ENCODE measurements around the gene EDRF1. TPM values are rescaled to one million over a fixed set of nuclear protein-coding genes. Genes with fewer than 3 reads are reported as not detected.

The EDRF1 gene
- total RNA-seq, 4 donors from 2014 or later, result 8.1 to 19.4 (median 10.3) TPM

DNA sequence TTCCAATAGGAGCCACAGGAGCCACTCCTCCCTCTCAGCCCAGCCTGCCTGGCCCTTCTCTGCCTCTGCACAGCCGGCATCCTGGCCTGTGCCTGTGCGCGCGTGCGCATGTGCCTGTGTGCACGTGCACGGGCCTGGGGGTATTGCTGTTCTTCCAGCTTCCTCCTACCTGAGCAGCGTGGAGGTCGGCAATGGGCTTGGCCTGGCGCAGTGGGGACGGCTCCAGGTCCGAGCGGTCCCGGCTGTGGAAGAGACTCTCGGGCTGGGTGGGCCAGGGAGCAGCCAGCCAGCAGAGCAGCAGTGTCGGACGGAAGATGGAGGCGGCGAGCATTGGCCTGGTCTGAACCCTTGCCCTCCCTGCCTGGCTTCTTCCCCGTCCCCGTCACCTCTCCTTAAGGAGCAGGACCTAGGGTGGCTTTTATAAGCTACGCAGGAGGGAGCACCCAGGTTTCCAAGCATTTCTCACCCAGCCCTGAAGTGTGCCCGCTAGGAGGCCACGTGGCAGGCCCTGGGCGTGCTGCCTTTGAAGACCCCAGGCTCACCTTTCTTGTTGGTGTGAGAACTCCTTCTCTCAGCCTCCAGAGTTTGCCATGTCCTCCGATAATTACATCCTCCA, 56.1 kb downstream of the EDRF1 start, which contains the start of gene MMP21:
Gene MMP21 (minus strand): TSS at position 331 of the 616 bp plus-strand sequence. CDS start 0 bp downstream, at position 331.
- intact Hi-C loops (cut with DNase I; ENCODE audit: low total_unique reads), result no loop called here
- no peaks in the 10 kb centered on the region for H3K4me1 ChIP-seq
- H3K36me3 ChIP-seq, result no peaks in the 10 kb centered on the region
- TF ChIP-seq, protein P1, sequence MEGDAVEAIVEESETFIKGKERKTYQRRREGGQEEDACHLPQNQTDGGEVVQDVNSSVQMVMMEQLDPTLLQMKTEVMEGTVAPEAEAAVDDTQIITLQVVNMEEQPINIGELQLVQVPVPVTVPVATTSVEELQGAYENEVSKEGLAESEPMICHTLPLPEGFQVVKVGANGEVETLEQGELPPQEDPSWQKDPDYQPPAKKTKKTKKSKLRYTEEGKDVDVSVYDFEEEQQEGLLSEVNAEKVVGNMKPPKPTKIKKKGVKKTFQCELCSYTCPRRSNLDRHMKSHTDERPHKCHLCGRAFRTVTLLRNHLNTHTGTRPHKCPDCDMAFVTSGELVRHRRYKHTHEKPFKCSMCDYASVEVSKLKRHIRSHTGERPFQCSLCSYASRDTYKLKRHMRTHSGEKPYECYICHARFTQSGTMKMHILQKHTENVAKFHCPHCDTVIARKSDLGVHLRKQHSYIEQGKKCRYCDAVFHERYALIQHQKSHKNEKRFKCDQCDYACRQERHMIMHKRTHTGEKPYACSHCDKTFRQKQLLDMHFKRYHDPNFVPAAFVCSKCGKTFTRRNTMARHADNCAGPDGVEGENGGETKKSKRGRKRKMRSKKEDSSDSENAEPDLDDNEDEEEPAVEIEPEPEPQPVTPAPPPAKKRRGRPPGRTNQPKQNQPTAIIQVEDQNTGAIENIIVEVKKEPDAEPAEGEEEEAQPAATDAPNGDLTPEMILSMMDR (IDR thresholded peaks at IDR 0.05 in 4 of 5, conservative IDR thresholded peaks at IDR 0.05 in 1 of 5), result no peak
- TF ChIP-seq POLR2A (IDR thresholded peaks at IDR 0.05), result no peak
- no peaks in the 10 kb centered on the region for H3K27me3 ChIP-seq
- in situ Hi-C loops (cut with MboI; ENCODE audit: low sequenced_read_pairs in 4 of 4), result no loop called here
- H3K27ac ChIP-seq, result no peak within 1 kb of the TSS
- no peak for ATAC-seq
- no peaks in the 10 kb centered on the region for H3K9me3 ChIP-seq
- no peak within 1 kb of the TSS for H3K4me3 ChIP-seq
- DNase-seq, result no peak

DNA sequence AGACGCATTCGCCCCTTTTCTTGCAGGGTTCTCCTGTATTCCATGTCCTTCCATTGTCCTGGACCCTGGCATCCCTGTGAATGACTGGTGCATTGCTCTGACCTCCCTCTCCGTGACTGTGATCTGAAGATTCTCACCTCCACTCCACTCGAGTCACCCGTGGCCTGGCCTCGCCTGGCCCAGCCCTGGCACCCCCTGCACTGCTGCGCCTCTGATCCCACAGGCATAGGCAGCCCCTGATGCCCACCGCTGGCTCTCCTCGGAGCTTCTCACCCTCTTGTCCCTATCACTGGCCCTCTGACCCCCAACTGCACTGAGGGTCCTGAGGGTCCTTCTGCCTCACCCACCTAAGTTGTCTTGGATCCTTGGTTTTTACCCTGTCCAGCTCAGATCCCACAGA, 58.3 kb downstream of the EDRF1 start:
- in situ Hi-C loops (cut with MboI; ENCODE audit: low sequenced_read_pairs in 4 of 4), result no loop called here
- Histone ChIP-seq H3K9me3 (no peaks in the 10 kb centered on the region), H3K4me1 (no peaks in the 10 kb centered on the region), H3K27ac (no peak overlapping the region), H3K36me3 (no peaks in the 10 kb centered on the region), H3K4me3 (no peak overlapping the region), H3K27me3 (no peaks in the 10 kb centered on the region)
- ATAC-seq, result no peak
- intact Hi-C loops (cut with DNase I; ENCODE audit: low total_unique reads), result no loop called here
- DNase-seq, result no peak
- TF ChIP-seq, protein P1 (IDR thresholded peaks at IDR 0.05 in 4 of 5, conservative IDR thresholded peaks at IDR 0.05 in 1 of 5), result no peak
- TF ChIP-seq POLR2A (IDR thresholded peaks at IDR 0.05), result no peak

DNA sequence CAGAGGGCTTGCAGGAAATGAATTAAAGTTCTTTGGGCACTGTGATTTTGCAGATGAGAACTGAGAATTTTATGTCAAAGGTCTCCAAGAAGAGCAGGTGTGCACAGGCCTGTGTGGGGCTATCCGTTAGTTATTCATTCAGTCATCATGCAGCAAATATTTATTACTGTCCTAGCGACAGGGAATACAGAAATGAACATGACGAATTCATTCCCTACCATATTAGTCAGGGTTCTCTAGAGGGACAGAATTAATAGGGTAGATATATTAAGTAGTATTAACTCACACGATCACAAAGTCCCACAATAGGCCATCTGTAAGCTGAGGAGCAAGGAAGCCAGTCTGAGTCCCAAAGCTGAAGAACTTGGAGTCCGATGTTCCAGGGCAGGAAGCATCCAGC, 59.0 kb downstream of the EDRF1 start:
- no peak for DNase-seq
- Histone ChIP-seq H3K4me3 (no peak overlapping the region), H3K9me3 (no peaks in the 10 kb centered on the region), H3K36me3 (no peaks in the 10 kb centered on the region), H3K27ac (no peak overlapping the region), H3K27me3 (no peaks in the 10 kb centered on the region), H3K4me1 (no peaks in the 10 kb centered on the region)
- ATAC-seq, result no peak
- intact Hi-C loops (cut with DNase I; ENCODE audit: low total_unique reads), result no loop called here
- in situ Hi-C loops (cut with MboI; ENCODE audit: low sequenced_read_pairs in 4 of 4), result no loop called here
- no peak for TF ChIP-seq POLR2A (IDR thresholded peaks at IDR 0.05)
- TF ChIP-seq, protein P1 (IDR thresholded peaks at IDR 0.05 in 4 of 5, conservative IDR thresholded peaks at IDR 0.05 in 1 of 5), result no peak

DNA sequence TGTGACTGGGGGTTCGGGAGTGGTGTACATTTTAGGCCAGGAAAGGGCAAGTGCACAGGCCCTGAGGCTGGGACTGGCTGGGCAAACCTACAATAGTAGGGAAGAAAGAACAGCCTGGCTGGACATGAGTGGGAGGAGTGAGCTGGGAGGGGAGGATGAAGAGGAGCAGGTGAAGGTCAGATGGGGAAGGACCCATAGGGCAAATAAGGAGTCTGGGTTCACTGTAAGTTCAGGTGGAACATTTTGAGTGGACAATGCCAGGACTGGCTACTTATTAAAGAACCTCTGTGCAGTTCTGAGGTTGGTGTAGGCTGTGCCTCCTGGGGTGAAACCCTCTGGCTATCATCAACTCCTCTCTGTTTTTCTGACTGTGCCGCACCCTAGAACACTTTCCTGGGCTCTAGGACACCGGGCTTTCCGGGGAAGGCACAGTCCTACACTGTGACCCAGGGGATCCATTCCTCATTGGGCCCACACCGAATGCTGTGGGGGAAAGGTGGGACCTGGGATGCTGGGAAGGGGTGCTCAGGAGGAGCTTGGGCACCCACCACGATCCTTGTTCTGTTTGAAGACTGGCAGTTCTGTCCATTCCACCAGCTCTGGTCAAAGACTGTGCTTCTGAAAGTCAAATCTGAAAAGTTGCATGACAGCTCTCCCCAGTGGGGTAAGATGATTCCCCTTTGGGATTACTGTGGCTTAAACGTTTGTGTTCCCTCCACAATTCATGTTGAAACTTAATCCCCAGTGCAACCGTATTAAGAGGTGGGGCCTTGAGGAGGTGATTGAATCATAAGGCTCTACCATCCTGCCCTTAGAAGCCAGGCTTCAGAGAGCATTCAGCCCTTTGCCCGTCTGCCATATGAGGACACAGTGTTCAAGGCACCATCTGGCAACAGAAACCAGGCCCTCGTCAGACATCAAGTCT, 60.2 kb downstream of the EDRF1 start:
- no peak for DNase-seq
- intact Hi-C loops (cut with DNase I; ENCODE audit: low total_unique reads), result no loop called here
- no peak overlapping the region for H3K27ac ChIP-seq

More for the DNA sequence above, 60.2 kb downstream of the EDRF1 start:
- Histone ChIP-seq H3K27me3 (no peaks in the 10 kb centered on the region), H3K36me3 (no peaks in the 10 kb centered on the region), H3K4me1 (no peaks in the 10 kb centered on the region), H3K9me3 (no peaks in the 10 kb centered on the region), H3K4me3 (no peak overlapping the region)
- TF ChIP-seq, protein P1 (IDR thresholded peaks at IDR 0.05 in 4 of 5, conservative IDR thresholded peaks at IDR 0.05 in 1 of 5), result no peak
- TF ChIP-seq POLR2A (IDR thresholded peaks at IDR 0.05), result no peak
- in situ Hi-C loops (cut with MboI; ENCODE audit: low sequenced_read_pairs in 4 of 4), result no loop called here
- ATAC-seq, result no peak
